GM20000 (cell line): ENCODE measurements around the gene KLHL3.

Experiments used
- DNase-seq: peaks from one replicate; pipeline ENCODE4 v3.0.0; 2012; ENCODE audit warnings: low spot score
- CTCF ChIP-seq: IDR thresholded peaks from 2 replicates; pipeline ENCODE4 v1.5.1; 2012; ENCODE audit warnings: mild to moderate bottlenecking, control low read depth; ENCODE audit errors: extremely low read depth, missing control alignments

Gene KLHL3

GRCh38 chr5:137596941-137597340, 138.9 kb downstream of the KLHL3 start:
- no peak for DNase-seq
- no peak for TF ChIP-seq CTCF

- no peak for TF ChIP-seq CTCF
Measured at GRCh38 chr5:137595396-137596079, 140.4 kb downstream of the KLHL3 start.

GRCh38 chr5:137594717-137595116, 141.2 kb downstream of the KLHL3 start:
- no peak for DNase-seq
- no peak for TF ChIP-seq CTCF

More at GRCh38 chr5:137595396-137596079, 140.4 kb downstream of the KLHL3 start:
- no peak for DNase-seq

- TF ChIP-seq CTCF = no peak
- no peak for DNase-seq
Measured at GRCh38 chr5:137592317-137592716, 143.6 kb downstream of the KLHL3 start.

- no peak for TF ChIP-seq CTCF
Measured at GRCh38 chr5:137589185-137589584, 146.7 kb downstream of the KLHL3 start.

GRCh38 chr5:137587919-137588318, 148.0 kb downstream of the KLHL3 start:
- no peak for DNase-seq
- no peak for TF ChIP-seq CTCF

More at GRCh38 chr5:137589185-137589584, 146.7 kb downstream of the KLHL3 start:
- no peak for DNase-seq

DNA sequence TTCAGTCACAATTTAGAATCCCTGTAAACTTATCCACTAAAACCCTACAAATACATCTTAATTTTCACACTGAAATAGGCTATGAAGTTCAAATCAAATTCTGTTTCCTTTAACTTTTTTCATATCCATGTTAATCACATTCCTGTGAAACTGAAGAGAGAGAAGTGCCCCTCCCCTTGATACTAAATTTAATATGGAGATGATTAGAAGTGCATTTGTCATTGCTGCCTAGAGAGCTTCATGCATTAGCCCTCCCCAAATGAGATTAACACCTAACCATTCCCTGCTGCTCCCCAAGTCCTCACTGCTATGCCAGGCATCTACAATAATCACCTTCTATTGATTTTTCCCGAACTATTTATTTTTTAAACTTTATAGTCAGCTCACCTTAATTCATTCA, 151.6 kb downstream of the KLHL3 start:
- no peak for DNase-seq
- no peak for TF ChIP-seq CTCF
